ENCODE results near the gene SOST.

The SOST gene

GRCh38 chr17:43740541-43740940, 18.1 kb downstream of the SOST start:
- no peak for DNase-seq

DNA sequence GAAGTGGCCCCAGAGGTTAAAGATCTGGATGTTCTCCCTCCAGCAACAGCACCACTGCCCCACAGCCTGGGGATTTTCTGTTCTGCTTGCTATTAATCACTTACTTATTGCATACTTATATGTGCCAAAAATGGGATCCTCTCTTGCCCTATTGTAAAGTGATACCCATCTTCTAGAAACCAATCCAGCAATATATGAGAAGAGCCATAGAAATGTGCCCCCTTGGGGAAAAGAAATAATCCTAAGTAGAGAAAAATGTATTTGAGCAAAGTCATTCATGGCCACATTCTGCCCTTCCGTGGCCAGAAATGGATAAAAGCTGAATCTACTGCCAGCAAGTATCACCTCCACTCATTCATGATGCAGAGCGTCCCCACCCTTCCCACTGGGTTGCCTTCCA, 20.9 kb downstream of the SOST start:
- no peak for DNase-seq

DNA sequence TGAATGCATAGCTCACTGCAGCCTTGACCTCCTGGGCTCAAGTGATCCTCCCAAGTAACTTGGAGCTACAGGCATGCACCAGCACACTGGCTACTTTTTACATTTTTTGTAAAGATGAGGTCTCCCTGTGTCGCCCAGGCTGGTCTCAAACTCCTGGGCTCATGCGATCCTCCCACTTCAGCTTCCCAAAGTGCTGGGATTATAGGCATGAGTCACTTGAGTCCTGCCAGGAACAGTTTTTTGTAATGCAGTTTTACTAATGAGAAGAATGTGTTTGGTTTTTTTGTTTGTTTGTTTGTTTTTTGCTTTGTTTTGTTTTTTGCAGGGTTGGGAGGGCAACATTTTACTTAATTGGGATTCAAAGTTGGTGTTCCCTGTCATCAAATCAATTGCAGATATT, 22.2 kb downstream of the SOST start:
- no peak for DNase-seq

GRCh38 chr17:43734376-43734775, 24.2 kb downstream of the SOST start:
- no peak for DNase-seq

DNA sequence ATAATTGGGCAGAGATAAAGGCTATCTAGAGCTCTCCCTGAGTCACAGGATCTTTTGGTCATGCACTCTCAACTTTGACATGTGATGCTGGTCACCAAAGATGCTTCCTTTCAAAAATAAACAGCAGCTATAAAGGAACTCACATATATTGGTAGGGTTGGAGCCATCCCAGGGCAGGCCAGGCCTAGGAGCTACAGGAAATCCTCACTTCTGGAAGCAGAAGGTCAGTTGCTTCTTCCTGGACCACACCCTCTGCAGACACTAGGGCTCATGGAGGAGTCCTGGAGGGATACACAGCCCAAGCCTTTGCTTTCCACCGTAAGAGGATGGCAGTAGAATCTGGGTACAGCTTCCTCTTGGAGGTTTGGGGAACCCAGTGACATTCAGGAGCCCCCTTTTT, 24.6 kb downstream of the SOST start:
- DNase-seq = no peak

- no peak for DNase-seq
Measured at GRCh38 chr17:43732958-43733357, 25.6 kb downstream of the SOST start.

DNA sequence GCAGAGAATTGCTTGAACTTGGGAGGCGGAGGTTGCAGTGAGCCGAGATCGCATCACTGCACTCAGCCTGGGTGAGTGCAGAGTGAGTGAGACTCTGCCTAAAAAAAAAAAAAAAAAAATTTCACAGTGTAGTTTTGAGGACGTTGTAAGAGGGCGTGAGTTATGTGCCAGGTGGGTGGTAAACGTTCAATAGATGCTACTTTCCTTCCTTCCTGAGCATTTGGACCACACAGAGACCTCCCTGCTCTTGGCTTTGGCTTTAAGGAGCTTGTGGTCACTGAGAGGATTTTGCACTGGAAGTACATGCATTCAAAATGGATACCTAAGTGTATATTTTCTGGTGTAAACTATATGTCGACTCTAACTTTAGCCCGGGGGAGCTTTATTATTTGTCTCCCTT, 30.5 kb downstream of the SOST start:
- no peak for DNase-seq

DNA sequence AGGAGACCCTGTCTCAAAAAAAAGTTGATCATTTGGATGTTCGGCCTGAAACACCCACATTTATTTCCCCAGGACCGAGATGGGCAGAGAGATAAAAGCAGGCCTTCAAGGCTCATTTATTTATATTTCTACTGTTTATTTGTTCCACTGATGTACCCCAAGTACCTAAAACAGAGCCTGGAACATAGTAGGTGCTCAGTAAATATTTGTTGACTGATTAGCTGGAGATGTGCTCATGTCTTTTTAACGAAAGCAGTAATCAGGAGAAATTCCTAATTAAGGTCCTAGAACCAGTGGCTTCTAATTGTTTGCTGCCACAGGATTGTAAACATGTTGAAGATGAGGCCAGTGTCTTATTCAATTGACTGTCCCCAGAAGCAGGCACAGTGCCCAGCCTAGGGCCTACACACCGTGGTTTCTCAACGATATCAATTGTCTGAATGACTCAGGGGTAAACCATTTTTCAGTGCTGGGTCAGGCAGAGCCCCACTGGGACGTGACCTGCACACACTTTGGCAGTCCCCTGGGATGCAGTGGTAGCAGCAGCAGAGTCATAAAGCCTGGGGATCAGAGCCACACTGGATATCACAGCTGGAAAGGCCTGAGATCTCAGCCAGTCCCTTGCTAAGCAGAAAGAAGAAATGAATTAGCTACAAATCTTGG, 34.8 kb downstream of the SOST start:
- DNase-seq = no peak

DNA sequence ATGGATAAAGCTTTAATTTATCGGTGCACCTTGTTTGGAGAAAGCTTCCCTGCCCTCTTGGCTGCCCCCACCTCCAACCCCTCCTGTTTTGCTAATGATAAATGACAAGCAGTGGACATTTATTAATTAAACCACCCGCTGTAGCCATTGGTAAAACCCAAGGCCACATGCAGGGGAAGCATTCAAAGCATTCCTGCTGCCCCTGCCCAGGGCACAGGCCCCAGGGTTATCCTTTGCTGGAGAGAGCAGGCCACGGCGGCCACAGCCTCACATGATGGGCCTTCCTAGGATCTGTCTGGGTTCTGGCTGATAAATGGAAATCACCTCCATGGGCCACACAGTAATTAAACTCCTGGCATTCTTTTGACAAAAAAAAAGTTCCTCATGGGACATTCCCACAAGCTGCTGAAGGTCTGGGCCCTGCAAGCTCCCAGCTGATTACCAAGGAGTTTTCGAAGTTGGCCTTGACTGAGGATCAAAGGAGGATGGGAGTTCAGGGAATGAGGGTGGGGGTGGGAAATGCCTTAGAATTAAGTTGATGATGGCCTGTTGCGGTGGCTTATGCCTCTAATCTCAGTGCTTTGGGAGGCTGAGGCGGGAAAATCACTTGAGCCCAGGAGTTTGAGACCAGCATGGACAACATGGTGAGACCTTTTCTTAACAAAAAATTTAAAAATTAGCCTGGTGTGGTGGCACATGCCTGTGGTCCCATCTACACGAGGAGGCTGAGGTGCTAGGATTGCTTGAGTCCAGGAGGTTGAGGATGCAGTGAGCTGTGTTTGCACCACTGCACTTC, 35.5 kb downstream of the SOST start:
- DNase-seq = no peak

DNA sequence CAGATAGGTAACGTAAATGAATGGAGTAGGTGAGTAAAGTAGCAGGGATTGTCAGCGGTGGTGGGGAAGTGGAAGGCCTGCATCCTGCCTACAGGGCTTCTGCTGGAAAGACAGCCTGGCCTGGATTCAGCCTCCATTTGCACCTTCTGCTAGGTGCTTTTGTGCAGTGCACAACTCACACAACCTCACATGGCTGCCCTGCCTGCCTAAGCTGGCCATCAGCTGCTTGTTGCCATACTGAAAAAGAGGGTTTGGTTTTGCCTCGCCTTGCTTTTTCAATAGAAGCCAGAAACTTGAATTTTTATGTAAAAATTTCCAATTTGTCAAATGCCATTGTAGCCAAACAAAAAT, 36.3 kb downstream of the SOST start:
- no peak for DNase-seq

DNA sequence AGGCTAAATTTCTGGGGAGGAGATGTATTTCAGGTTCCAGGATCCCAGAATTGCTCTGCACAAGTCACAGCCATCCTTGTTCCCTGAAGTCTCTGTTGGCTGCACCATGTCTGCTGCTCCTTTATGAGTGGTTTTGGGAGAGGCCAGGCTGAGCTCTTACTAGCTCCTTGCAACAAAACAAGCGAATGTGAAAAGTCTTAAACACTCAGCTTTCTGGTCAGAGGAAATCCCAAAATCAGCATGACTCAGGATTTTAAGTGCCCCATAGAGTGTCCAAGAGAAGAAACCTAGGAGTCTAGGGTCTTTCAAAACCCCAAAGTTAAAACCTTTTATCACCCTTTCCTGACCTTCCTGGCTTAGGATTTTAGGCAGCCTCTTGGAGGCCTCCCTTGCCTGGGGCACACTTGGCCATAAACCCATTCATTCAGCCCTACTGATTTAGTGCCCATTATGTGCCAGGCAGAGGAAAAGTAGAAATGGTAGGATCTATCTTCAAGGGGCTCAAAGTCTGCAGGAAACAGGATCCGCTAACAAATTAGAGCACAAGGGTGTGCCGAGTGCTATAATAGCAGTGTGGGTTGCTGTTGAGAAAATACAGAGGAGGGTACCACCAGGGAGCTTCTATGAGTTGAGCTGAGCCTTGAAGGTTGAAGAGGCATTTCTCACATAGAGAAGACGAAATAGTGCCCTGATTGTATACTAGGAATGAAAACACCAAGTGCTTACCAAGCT, 36.9 kb downstream of the SOST start:
- DNase-seq = no peak

GRCh38 chr17:43720311-43721060, 38.1 kb downstream of the SOST start:
- DNase-seq = peak; percentile 74

- DNase-seq = no peak
Measured at GRCh38 chr17:43719578-43719977, 39.0 kb downstream of the SOST start.

GRCh38 chr17:43718544-43718943, 40.0 kb downstream of the SOST start:
- DNase-seq = no peak

DNA sequence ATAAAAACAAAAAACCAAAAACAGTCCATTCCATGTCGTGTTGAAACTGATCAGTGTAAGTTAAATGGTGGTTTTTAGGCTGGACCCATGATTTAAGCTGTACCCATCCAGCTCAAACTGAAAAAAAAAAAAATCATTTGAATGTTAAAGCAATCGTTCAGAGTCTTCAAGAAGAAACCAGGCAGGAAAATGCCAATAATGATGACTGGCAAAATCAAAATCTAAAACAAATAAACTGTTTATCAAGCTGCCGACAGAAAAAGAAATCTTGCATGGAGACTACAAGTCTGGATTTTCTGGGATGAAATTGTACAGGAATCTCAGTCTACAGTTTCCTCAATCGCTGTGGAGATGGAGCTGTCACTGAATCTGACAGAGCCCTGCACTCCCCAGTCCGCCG, 40.7 kb downstream of the SOST start:
- no peak for DNase-seq

DNA sequence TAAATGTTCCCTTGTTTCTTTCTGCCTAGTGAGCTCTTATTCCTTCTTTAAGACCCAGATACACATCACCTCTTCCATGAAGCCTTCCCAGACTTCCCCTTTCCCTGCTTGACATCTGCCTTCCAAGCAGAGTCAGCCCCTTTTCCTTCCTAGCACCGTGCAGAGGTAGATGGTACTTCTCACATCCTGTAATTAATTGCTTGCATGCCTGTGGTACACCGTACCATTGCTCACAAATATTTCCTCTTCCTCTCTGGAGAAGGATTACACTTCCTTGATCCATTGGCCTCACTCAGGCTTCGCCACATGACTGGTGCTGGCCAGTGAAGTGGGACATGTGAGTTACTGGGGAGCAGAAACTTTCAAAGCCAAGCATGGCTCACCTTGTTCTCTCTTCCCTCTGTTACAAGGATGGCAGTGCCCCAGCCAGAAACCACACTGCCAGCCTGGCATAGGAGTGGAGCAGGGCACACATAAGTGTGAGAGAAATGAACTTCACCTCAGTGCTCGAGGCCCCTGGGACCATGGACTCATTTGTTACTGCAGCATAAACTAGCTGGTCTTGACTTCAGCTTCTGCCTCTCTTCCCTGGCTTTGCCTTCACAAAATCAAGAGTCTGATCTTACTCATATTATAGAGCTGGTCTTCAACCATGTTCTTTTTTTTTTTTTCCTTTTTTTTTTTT, 44.0 kb downstream of the SOST start:
- DNase-seq = no peak

DNA sequence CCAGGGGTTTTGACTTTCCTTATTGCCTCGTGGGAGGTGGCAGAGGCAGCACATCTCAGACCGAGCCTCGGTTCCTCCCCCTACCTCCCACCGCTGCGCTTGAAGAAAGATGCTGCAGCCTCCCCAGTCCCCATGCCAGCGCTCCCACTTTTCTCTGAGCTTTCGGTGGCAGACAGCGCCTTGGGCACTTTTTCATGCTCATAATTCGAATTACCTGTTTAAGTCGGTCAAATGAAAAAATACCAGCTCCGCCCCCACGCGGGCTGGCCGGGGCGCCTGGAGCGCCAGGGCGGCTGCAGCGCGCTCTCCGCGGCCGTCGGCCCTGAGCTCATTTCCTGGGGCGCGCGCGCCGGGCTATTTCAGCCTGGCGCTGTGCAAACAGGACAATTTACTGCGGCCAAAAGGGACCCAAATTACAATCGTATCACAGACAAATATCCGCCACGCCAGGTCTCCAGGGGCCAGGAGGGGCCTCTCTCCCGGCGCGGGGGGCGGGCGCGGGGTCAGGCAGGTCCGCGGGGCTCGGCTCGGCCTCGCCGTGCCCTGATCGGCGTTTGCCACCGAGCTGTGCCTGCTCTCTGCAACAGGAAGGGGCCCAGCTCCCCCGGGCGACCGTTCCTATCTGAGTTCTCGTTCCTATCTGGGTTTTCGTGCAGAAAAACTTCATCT, 45.0 kb downstream of the SOST start:
- no peak for DNase-seq

GRCh38 chr17:43712397-43712796, 46.2 kb downstream of the SOST start:
- DNase-seq = no peak

GRCh38 chr17:43710101-43710500, 48.5 kb downstream of the SOST start:
- no peak for DNase-seq

- no peak for DNase-seq
Measured at GRCh38 chr17:43709210-43709609, 49.4 kb downstream of the SOST start.

DNA sequence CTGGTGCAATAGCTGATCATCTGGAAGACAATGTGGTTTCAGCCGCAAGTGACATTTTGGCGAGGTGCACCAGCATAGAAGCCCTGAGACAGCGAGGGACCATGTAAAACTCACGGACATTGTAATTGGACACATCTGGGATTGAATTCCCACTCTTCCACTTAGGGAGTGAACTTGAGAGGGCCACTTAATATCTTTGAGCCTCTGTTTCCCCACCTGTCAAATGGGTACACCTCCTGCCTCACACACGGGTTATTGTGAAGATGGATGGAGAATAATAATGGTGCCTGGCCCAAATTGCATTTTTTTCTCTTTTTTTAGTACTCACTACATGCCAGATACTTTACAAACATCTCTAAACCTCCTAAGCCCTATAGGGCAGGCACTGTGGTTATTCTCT, 51.4 kb downstream of the SOST start:
- no peak for DNase-seq

DNA sequence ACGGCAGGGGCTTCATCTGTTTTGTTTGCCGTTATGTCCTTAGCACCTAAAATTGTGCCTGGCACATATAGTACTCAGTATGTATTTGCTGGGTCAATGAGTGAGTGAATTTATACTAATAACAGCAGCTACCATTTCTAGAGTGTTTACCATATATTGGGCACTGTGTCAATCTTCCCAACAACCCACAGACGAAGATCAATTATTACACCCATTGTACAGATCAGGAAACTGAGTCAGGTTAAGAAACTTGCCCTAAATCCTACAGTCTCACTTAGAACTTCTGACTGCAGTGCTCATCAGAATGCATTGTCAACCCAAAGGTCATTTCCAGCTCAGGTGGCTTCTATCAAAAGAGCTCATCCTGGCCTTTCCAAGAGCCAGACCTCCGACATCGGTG, 52.4 kb downstream of the SOST start:
- DNase-seq = no peak

All from stimulated activated CD4-positive, alpha-beta T cell treated with anti-CD3 and anti-CD28 coated beads, Interleukin-12 subunit alpha, Interleukin-12 subunit beta, amount 100 ng/mL, for 4 hours (primary cell).